ENCODE results near the gene NFIA.

- TF ChIP-seq POLR2A (IDR thresholded peaks at IDR 0.05; ENCODE audit: low read depth, low read length) = no peak
- no peak for TF ChIP-seq TAF1 (IDR thresholded peaks at IDR 0.05; ENCODE audit: borderline replicate concordance, low read depth, low read length)
Observed at GRCh38 chr1:61490924-61491323, 408.6 kb downstream of the NFIA start.

Data from GM12892 (cell line).